GM19455 (cell line): ENCODE results near the gene LAMC1.

Experiments used
- ATAC-seq: cut with Tn5 transposase; IDR thresholded peaks from one replicate; pipeline ENCODE4 v1.9.1; 2021; ENCODE audit not compliant: unreplicated experiment

Gene LAMC1

GRCh38 chr1:183023146-183023600, at the start of gene LAMC1:
Gene LAMC1, plus strand, starts transcription at chr1:183023420. Its CDS starts 297 bp downstream, at chr1:183023717.
- ATAC-seq: peak; percentile 26

GRCh38 chr1:182974506-182975191, 48.6 kb upstream of the LAMC1 start:
- ATAC-seq: no peak

- ATAC-seq: no peak
Measured at GRCh38 chr1:182977480-182977879, 45.7 kb upstream of the LAMC1 start.

GRCh38 chr1:182978151-182978853, 44.9 kb upstream of the LAMC1 start:
- no peak for ATAC-seq

GRCh38 chr1:182984138-182984537, 39.1 kb upstream of the LAMC1 start:
- ATAC-seq: no peak

- ATAC-seq: no peak
Measured at GRCh38 chr1:182984621-182985020, 38.6 kb upstream of the LAMC1 start.

GRCh38 chr1:182985876-182986275, 37.3 kb upstream of the LAMC1 start:
- no peak for ATAC-seq

- no peak for ATAC-seq
Measured at GRCh38 chr1:182990413-182991144, 32.6 kb upstream of the LAMC1 start.

GRCh38 chr1:182993746-182994145, 29.5 kb upstream of the LAMC1 start:
- no peak for ATAC-seq

- no peak for ATAC-seq
Measured at GRCh38 chr1:182995894-182996293, 27.3 kb upstream of the LAMC1 start.

- no peak for ATAC-seq
Measured at GRCh38 chr1:182996816-182997215, 26.4 kb upstream of the LAMC1 start.

- ATAC-seq: no peak
Measured at GRCh38 chr1:182998482-182998881, 24.7 kb upstream of the LAMC1 start.

GRCh38 chr1:183000167-183000962, 22.9 kb upstream of the LAMC1 start:
- ATAC-seq: no peak

- no peak for ATAC-seq
Measured at GRCh38 chr1:183002267-183002666, 21.0 kb upstream of the LAMC1 start.

- ATAC-seq: no peak
Measured at GRCh38 chr1:183002797-183003196, 20.4 kb upstream of the LAMC1 start.

GRCh38 chr1:183003203-183003602, 20.0 kb upstream of the LAMC1 start:
- no peak for ATAC-seq

- no peak for ATAC-seq
Measured at GRCh38 chr1:183004141-183004540, 19.1 kb upstream of the LAMC1 start.

GRCh38 chr1:183011859-183012258, 11.4 kb upstream of the LAMC1 start:
- ATAC-seq: no peak

- no peak for ATAC-seq
Measured at GRCh38 chr1:183012301-183012994, 10.8 kb upstream of the LAMC1 start.

- no peak for ATAC-seq
Measured at GRCh38 chr1:183019139-183019740, 4.0 kb upstream of the LAMC1 start.
